Measurements from ENCODE around the gene LAPTM5. TPM values are rescaled to one million over a fixed set of nuclear protein-coding genes. Genes with fewer than 3 reads are reported as not detected.

Gene LAPTM5
- total RNA-seq, 4 donors from 2014 or later: 8.7 to 21.5 (median 15.6) TPM

DNA sequence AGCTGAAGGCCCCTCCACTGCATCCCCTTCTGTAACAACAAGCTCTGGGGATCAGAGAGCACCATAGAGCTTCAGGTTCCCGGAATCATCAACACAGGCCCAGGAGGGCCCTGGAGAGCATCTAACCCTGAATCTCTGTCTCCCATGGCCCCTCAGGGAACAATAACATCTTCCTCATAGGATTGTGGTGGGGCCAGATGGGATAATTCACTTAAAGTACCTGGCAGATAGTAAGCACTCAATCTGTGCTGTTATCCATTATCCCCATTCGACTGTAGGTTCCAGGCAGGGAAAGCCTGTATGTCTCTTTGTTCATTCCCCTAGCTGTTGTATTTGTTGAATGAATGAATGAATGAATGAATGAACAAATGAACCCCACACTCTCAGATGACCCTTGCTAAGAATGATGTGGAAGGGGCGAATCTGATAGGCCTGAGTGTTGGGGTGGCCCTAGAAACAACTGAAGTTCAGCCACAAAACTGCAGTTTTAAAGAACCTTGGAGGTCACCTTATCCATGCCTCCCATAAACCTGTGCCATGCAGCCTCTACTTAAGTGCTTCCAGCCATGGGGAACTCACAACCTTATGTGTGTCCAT is 14.5 kb downstream of the LAPTM5 start:
- H3K4me3 ChIP-seq (ENCODE audit: low read depth, poor library complexity, severe bottlenecking): no peak overlapping the region
- 95 to 97% methylated on average over 3 of the region's 3 CpGs for WGBS, 2 donors
- DNase-seq (ENCODE audit: low spot score in 2 of 2): no peak
- intact Hi-C loops (cut with DNase I; ENCODE audit: low total_unique reads): no loop called here
- TF ChIP-seq, protein P1, sequence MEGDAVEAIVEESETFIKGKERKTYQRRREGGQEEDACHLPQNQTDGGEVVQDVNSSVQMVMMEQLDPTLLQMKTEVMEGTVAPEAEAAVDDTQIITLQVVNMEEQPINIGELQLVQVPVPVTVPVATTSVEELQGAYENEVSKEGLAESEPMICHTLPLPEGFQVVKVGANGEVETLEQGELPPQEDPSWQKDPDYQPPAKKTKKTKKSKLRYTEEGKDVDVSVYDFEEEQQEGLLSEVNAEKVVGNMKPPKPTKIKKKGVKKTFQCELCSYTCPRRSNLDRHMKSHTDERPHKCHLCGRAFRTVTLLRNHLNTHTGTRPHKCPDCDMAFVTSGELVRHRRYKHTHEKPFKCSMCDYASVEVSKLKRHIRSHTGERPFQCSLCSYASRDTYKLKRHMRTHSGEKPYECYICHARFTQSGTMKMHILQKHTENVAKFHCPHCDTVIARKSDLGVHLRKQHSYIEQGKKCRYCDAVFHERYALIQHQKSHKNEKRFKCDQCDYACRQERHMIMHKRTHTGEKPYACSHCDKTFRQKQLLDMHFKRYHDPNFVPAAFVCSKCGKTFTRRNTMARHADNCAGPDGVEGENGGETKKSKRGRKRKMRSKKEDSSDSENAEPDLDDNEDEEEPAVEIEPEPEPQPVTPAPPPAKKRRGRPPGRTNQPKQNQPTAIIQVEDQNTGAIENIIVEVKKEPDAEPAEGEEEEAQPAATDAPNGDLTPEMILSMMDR (IDR thresholded peaks at IDR 0.05): no peak
- TF ChIP-seq POLR2A (IDR thresholded peaks at IDR 0.05): no peak

DNA sequence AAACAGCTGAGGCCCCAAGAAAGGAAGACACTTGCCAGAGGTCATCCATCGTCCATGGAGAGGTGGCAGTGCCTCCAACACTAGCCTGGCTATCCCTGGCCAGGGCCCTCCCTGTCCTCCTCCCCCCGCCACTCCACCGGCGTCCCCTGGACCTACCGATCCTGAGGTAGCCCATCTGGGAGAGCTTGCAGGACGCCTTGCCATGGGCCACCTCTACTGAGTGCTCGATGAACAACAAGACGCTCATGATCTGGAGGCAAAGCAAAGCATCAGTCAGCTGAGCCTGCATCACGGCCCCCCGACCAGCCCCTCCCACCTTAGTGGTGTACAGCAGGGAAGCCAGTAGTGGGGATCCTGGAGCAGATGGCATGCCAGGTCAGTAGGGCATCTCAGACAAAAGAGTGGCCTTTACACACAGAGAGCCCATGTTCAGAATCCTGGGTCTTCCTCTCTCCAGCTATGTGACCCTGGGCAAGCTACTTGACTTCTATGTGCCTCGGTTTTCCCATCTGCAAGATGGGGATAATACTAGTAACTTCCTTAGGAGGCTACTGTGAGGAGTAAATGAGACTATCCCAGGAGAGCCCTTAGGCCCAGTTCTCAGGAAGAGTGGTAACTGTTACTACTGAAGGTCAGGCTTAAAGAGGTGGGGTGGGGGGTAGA is 15.1 kb downstream of the LAPTM5 start:
- no peak for TF ChIP-seq POLR2A (IDR thresholded peaks at IDR 0.05)
- TF ChIP-seq, protein P1 (IDR thresholded peaks at IDR 0.05): no peak
- 86 to 87% methylated on average over 11 of the region's 11 CpGs for WGBS, 2 donors
- intact Hi-C loops (cut with DNase I; ENCODE audit: low total_unique reads): no loop called here
- H3K4me3 ChIP-seq (ENCODE audit: low read depth, poor library complexity, severe bottlenecking): no peak overlapping the region
- no peak for DNase-seq (ENCODE audit: low spot score in 2 of 2)

DNA sequence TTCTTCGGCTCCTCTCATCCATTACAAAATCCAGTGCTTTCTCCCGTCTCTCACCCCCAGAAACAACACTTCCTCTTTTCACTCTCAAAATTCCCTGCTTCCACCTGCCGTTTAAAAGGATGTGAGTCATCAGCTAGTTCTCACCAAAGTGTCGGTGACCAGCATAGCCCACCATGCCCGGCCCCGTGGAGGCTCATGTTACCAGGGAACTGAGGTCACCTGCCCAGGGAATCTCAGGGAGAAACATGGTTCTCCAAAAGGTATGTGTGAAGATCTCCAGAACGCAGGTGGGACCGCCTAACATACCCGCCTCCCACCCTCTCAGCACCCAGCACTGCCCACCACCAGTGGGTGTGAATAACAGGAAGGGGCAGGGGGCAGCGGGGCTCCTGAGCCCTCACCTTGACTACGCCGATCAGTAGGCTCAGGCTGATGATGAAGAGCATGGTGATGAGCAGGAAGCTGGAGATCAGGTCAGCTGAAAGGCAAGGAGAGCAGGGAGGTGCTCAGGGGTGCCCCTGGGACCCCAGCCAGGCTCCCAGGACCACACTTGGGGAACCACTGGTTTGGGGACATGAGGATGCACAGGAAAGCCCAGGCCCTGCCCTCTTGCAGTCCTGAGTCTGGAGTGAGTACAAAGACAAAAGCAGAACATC is 16.2 kb downstream of the LAPTM5 start:
- TF ChIP-seq POLR2A (IDR thresholded peaks at IDR 0.05): no peak
- TF ChIP-seq, protein P1 (IDR thresholded peaks at IDR 0.05): no peak
- WGBS, 2 donors: 64 to 73% methylated on average over 9 to 12 of the region's 12 CpGs
- H3K4me3 ChIP-seq (ENCODE audit: low read depth, poor library complexity, severe bottlenecking): no peak overlapping the region
- DNase-seq (ENCODE audit: low spot score in 2 of 2): no peak
- intact Hi-C loops (cut with DNase I; ENCODE audit: low total_unique reads): no loop called here

DNA sequence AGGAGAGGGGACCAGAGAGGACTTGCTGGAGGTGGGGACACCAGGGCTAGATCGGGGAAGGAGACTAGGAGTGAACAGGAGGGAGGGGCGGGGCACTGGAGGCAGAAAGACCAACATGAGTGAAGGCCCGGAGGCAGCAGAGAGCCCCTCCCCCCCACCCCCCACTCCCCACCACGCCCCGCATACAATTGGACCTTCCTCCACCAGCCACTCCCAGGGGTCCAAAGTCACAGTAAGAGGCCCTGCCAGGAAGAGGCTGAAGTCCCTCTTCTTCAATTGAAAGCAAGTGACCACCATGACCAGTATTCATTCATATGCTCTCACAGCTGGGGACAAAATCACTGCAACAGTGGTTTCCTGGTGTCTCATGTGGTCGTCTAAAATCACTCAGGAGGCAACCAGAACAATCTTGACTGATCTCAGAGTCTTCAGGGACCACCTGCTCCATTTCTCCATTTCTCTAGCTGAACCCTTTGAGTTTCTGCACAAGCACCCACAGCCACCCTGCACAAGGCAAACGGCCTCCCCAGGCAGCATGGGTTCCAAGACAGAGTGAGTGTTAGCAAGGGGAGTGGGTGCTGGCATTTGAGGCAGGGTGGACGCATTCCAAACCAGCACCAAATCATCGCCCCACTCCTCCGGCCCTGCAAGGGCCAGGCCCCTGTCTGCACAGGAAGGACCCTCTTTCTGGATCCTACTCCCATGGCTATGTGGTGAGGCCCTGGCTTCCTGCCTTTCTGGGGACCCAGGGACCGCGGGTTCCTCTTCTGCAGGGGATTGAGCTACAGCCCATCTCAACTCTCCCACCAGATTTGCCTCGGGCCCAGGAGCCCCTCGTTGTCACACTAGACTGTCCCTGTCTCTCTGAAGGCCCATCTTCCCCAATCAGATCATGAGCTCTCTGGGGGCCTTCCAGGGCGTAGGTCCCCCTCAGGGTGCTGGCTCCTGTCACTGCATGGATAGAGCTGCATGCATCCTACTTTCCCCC is 17.0 kb downstream of the LAPTM5 start:
- no peak for DNase-seq (ENCODE audit: low spot score in 2 of 2)
- intact Hi-C loops (cut with DNase I; ENCODE audit: low total_unique reads): no loop called here
- TF ChIP-seq POLR2A (IDR thresholded peaks at IDR 0.05): no peak
- TF ChIP-seq, protein P1 (IDR thresholded peaks at IDR 0.05): no peak
- no peak overlapping the region for H3K4me3 ChIP-seq (ENCODE audit: low read depth, poor library complexity, severe bottlenecking)
- 73 to 79% methylated on average over 15 of the region's 15 CpGs for WGBS, 2 donors

DNA sequence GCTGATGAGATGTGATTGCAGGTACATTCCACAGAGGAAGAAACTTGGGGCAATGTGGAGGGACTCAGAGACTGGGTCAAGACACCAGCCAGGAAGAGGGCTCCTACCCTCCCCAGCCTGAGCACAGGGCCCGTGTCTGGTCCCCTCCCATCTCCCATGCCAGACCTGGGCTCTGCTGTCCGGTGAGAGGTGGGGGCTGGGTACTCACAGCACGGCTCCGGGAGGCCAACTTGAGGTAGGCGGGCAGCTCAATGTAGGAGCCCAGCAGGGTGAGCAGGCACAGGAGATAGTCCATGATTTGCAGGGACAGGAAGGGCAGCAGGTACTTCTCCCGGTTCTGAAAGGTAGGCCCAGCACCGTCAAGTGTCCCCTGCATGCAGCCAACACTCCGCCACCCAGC is 18.0 kb downstream of the LAPTM5 start:
- no peak for DNase-seq (ENCODE audit: low spot score in 2 of 2)
- intact Hi-C loops (cut with DNase I; ENCODE audit: low total_unique reads): no loop called here
- 86 to 93% methylated on average over 8 of the region's 8 CpGs for whole genome bisulfite sequencing, 2 donors

More for the DNA sequence above, 18.0 kb downstream of the LAPTM5 start:
- TF ChIP-seq, protein P1 (IDR thresholded peaks at IDR 0.05): no peak
- no peak for TF ChIP-seq POLR2A (IDR thresholded peaks at IDR 0.05)
- H3K4me3 ChIP-seq (ENCODE audit: low read depth, poor library complexity, severe bottlenecking): no peak overlapping the region
